HCT116 (cell line): ENCODE results near the gene STK39. TPM values are rescaled to one million over a fixed set of nuclear protein-coding genes. Genes with fewer than 3 reads are reported as not detected.

Experiments
- ATAC-seq: fragments of 200-7000 bp; cut with Tn5 transposase; 2 replicates; pipeline ENCODE4 v1.9.1; 2020; ENCODE audit warnings: mild to moderate bottlenecking, moderate library complexity
- BruUV-seq: library from RNA; stranded (reverse); fragments of 400-500 nt; replicated peaks from 2 replicates; lab custom pipeline; 2021; lab: Mats Ljungman, UMichigan
- CTCF ChIA-PET: fragments of 300-600 bp; sonication (Branson Sonifier 250); formaldehyde crosslinking; loops from one replicate; lab custom pipeline; 2021; ENCODE audit warnings: antibody characterized with exemption; lab: Charles Lee
- POLR2A ChIA-PET: fragments of 300-600, 350-600 bp; sonication (Branson Sonifier 250); formaldehyde crosslinking; loops from one replicate; lab custom pipeline; 2021; ENCODE audit warnings: antibody characterized with exemption; lab: Charles Lee
- RAD21 ChIA-PET, 2 experiments: fragments of 300-600 bp; sonication (Branson Sonifier 250); formaldehyde crosslinking; loops; one replicate each; lab custom pipeline; 2023; ENCODE audit warnings: low total read pairs in 2 of 2; ENCODE audit not compliant: uncharacterized antibody in 2 of 2, unreplicated experiment in 2 of 2, low non-redundant PET in 1 of 2; lab: Charles Lee
- DNase-seq: peaks from one replicate; pipeline ENCODE4 v3.0.0-alpha.2; 2010; ENCODE audit warnings: low read depth, low spot score
- H2AFZ ChIP-seq: fragments of 200-600 bp; shearing (Covaris generic), sonication (generic); 2 replicates; pipeline ENCODE4 v1.6.1; 2017; ENCODE audit warnings: low read depth, mixed run types, mixed read lengths, antibody characterized with exemption, low read length; ENCODE audit not compliant: poor library complexity, severe bottlenecking
- H3K27ac ChIP-seq: 2 replicates; pipeline ENCODE4 v1.5.1; 2012; ENCODE audit warnings: low read depth, low read length
- H3K27me3 ChIP-seq: fragments of 200-600 bp; sonication (generic); 2 replicates; pipeline ENCODE4 v1.6.1; 2016; ENCODE audit warnings: mixed run types, low read length, mixed read lengths; ENCODE audit not compliant: insufficient read depth
- H3K36me3 ChIP-seq, 2 experiments: fragments of 200-500 bp in 1 of 2; fragments of 200-600 bp in 1 of 2; sonication (Bioruptor generic) in 1 of 2; sonication (generic) in 1 of 2; 2 replicates each; pipeline versions ENCODE4 v1.5.1 to v1.6.1; 2014 to 2016; ENCODE audit warnings: low read length in 2 of 2, inconsistent platforms in 1 of 2, mixed read lengths in 1 of 2, mixed run types in 1 of 2; ENCODE audit not compliant: insufficient read depth in 2 of 2, control insufficient read depth in 1 of 2
- H3K4me1 ChIP-seq, 2 experiments: fragments of 200-600 bp in 1 of 2; sonication (generic) in 1 of 2; 2 replicates each; pipeline versions ENCODE4 v1.5.1 to v1.6.1; 2012 to 2017; ENCODE audit warnings: low read length in 2 of 2, inconsistent platforms in 1 of 2, mild to moderate bottlenecking in 1 of 2, mixed read lengths in 1 of 2, mixed run types in 1 of 2, moderate library complexity in 1 of 2; ENCODE audit not compliant: insufficient read depth in 2 of 2, control insufficient read depth in 1 of 2
- H3K4me2 ChIP-seq: fragments of 200-600 bp; sonication (generic); 2 replicates; pipeline ENCODE4 v1.6.1; 2017; ENCODE audit warnings: mixed run types, low read length, mixed read lengths
- H3K4me3 ChIP-seq, 2 experiments: fragments of 200-600 bp in 1 of 2; sonication (generic) in 1 of 2; replicated peaks in 1 of 2; 2 replicates each; pipeline ENCODE4 v1.5.1; 2011 to 2016; ENCODE audit warnings: low read length in 2 of 2, control low read depth in 1 of 2, low read depth in 1 of 2, mild to moderate bottlenecking in 1 of 2, mixed read lengths in 1 of 2, mixed run types in 1 of 2
- H3K79me2 ChIP-seq: fragments of 200-600 bp; sonication (generic); 2 replicates; pipeline ENCODE4 v1.6.1; 2017; ENCODE audit warnings: mild to moderate bottlenecking, mixed run types, low read length, moderate library complexity, mixed read lengths; ENCODE audit not compliant: insufficient read depth
- H3K9ac ChIP-seq: fragments of 200-600 bp; sonication (generic); 2 replicates; pipeline ENCODE4 v1.6.1; 2016; ENCODE audit warnings: low read length, mixed read lengths
- H3K9me2 ChIP-seq: fragments of 200-600 bp; sonication (generic), shearing (Covaris generic); 2 replicates; pipeline ENCODE4 v1.6.1; 2017; ENCODE audit warnings: mixed run types, mild to moderate bottlenecking, moderate library complexity; ENCODE audit not compliant: insufficient read depth
- H3K9me3 ChIP-seq, 2 experiments: fragments of 200-500 bp in 1 of 2; fragments of 200-600 bp in 1 of 2; sonication (Bioruptor generic) in 1 of 2; sonication (generic) in 1 of 2; 2 replicates each; pipeline ENCODE4 v1.6.1; 2014 to 2017; ENCODE audit warnings: low read length in 2 of 2, mixed read lengths in 2 of 2, inconsistent platforms in 1 of 2, low read depth in 1 of 2, mild to moderate bottlenecking in 1 of 2, mixed run types in 1 of 2, moderate library complexity in 1 of 2; ENCODE audit not compliant: control insufficient read depth in 1 of 2, insufficient read depth in 1 of 2
- H4K20me1 ChIP-seq: fragments of 200-600 bp; sonication (generic), shearing (Covaris generic); 2 replicates; pipeline ENCODE4 v1.6.1; 2017; ENCODE audit warnings: mixed run types, mild to moderate bottlenecking, moderate library complexity; ENCODE audit not compliant: insufficient read depth
- CBX3 ChIP-seq: IDR thresholded peaks from 2 replicates; pipeline ENCODE4 v1.6.1; 2012; ENCODE audit warnings: low read depth
- EGR1 ChIP-seq: IDR thresholded peaks from 2 replicates; pipeline ENCODE4 v1.6.1; 2012; ENCODE audit warnings: low read depth
- RAD21 ChIP-seq: IDR thresholded peaks from 2 replicates; pipeline ENCODE4 v1.6.1; 2012; ENCODE audit warnings: low read depth, mild to moderate bottlenecking
- TCF7L2 ChIP-seq: IDR thresholded peaks from 2 replicates; pipeline ENCODE4 v1.7.0; 2011; ENCODE audit warnings: borderline replicate concordance, inconsistent platforms; ENCODE audit not compliant: insufficient read depth, insufficient read length; ENCODE audit errors: extremely low read depth
- intact Hi-C: fragments of 100-400 bp; cut with micrococcal nuclease; formaldehyde crosslinking; loops from 2 replicates; pipeline ENCODE4 v1.10.0; 2022
- total RNA-seq: library from RNA; stranded (reverse); gene quantifications from one replicate; pipeline ENCODE4 v1.2.1, GENCODE V29; 2021; ENCODE audit not compliant: unreplicated experiment
- TF ChIP-seq, protein P1 (sequence below): IDR thresholded peaks from 2 replicates; pipeline ENCODE4 v1.6.1; 2011; ENCODE audit warnings: mild to moderate bottlenecking, low read length, moderate library complexity; ENCODE audit not compliant: insufficient replicate concordance; ENCODE audit errors: extremely low read depth
- TF ChIP-seq, protein P2 (sequence below): IDR thresholded peaks from 2 replicates; pipeline ENCODE4 v1.6.1; 2012

STK39 gene
- total RNA-seq, 1 experiment from 2014 or later: 118 TPM

DNA sequence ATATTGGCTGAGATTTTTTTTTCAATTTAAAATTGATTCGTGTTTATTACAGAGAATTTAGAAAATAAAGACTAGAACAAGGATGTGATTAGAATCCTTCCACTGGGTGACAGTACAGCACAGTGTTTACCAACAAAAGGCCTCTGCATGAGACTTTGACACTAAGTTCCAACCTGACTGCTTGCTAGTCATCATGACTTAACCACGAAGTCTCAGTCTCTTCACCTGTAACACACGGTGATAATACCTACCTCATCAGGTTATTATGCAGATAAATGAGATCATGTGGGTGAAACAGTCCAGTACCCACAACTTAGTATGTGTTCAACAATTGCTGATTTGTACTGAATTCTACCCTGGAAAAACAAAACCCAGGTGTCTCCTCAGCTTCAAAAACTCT is 151.2 kb downstream of the STK39 start:
- Histone ChIP-seq H3K27me3 (no peaks in the 10 kb centered on the region), H3K4me2 (no peak overlapping the region), H3K4me3 (no peak overlapping the region), H4K20me1 (peaks cover 5% of the 10 kb centered on the region; the same call in 1 of the 2 replicates), H3K9me3 (no peaks in the 10 kb centered on the region), H3K9ac (no peak overlapping the region), H3K27ac (no peak overlapping the region), H3K79me2 (peaks cover 72% of the 10 kb centered on the region; the same call in 1 of the 2 replicates), H3K4me1 (no peaks in the 10 kb centered on the region), H3K36me3 (peaks cover 0 to 15% of the 10 kb centered on the region in 2 experiments; a peak in 2 of 4 replicates), H3K9me2 (no peaks in the 10 kb centered on the region), H2AFZ (no peak overlapping the region)
- no peak for DNase-seq
- POLR2A ChIA-PET: no interaction called here
- no TSS peak for BruUV-seq
- TF ChIP-seq, protein P1, sequence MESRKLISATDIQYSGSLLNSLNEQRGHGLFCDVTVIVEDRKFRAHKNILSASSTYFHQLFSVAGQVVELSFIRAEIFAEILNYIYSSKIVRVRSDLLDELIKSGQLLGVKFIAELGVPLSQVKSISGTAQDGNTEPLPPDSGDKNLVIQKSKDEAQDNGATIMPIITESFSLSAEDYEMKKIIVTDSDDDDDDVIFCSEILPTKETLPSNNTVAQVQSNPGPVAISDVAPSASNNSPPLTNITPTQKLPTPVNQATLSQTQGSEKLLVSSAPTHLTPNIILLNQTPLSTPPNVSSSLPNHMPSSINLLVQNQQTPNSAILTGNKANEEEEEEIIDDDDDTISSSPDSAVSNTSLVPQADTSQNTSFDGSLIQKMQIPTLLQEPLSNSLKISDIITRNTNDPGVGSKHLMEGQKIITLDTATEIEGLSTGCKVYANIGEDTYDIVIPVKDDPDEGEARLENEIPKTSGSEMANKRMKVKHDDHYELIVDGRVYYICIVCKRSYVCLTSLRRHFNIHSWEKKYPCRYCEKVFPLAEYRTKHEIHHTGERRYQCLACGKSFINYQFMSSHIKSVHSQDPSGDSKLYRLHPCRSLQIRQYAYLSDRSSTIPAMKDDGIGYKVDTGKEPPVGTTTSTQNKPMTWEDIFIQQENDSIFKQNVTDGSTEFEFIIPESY: no peak
- TF ChIP-seq, protein P2, sequence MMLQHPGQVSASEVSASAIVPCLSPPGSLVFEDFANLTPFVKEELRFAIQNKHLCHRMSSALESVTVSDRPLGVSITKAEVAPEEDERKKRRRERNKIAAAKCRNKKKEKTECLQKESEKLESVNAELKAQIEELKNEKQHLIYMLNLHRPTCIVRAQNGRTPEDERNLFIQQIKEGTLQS: no peak
- TF ChIP-seq EGR1 (no peak), CBX3 (no peak), TCF7L2 (no peak)
- no peak for ATAC-seq
- CTCF ChIA-PET: no interaction called here
- intact Hi-C loops: no loop called here
- RAD21 ChIA-PET: no interaction called here

DNA sequence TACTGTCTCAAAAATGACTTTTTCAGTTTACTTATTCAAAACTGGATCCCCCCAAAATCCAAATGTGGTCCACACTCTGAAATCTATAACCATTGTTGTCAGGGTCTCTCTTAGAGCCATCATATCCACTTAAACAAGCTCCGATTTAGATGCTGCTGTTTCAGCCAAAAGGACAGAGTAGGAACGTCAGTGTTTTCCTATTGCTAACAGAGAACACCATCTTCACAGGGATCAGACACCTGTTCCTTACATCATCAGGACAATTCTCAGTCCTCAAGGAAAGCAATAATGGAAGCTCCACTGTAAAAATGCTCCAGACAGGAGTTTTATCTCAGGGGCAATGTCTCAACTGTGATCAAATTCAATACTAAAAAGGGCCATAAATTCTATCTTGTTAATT is 155.4 kb downstream of the STK39 start:
- Histone ChIP-seq H3K4me2 (no peak overlapping the region), H3K4me3 (no peak overlapping the region), H3K9me2 (no peaks in the 10 kb centered on the region), H3K79me2 (peaks cover 87% of the 10 kb centered on the region), H3K27me3 (no peaks in the 10 kb centered on the region), H3K36me3 (peaks cover 0 to 2% of the 10 kb centered on the region in 2 experiments; a peak in 2 of 4 replicates), H3K4me1 (no peaks in the 10 kb centered on the region), H3K27ac (no peak overlapping the region), H3K9me3 (no peaks in the 10 kb centered on the region), H2AFZ (no peak overlapping the region), H4K20me1 (peaks cover 5% of the 10 kb centered on the region; the same call in 1 of the 2 replicates), H3K9ac (no peak overlapping the region)
- POLR2A ChIA-PET: no interaction called here
- RAD21 ChIA-PET: no interaction called here
- TF ChIP-seq RAD21: no peak
- ATAC-seq: no peak
- intact Hi-C loops: no loop called here
- no TSS peak for BruUV-seq
- DNase-seq: no peak
- CTCF ChIA-PET: interaction anchor here (3.3 kb wide), 1 partner anchor 27 kb away, joined by 8 read pairs; no protein-coding TSS in a partner anchor
